SK-N-SH treated with all-trans-retinoic acid at 6 μM for 48 hours (cell line): ENCODE results near the gene TTBK1.

Source experiments
- ATAC-seq: fragments of 200-7000 bp; cut with Tn5 transposase; 3 replicates; pipeline ENCODE4 v1.9.1; 2020; ENCODE audit warnings: mild to moderate bottlenecking, moderate library complexity
- ARNTL ChIP-seq: fragments of 450-650 bp; formaldehyde crosslinking; IDR thresholded peaks from 2 replicates; pipeline ENCODE4 v1.5.0; 2020; ENCODE audit warnings: low read depth, mild to moderate bottlenecking, moderate library complexity, borderline replicate concordance
- BACH2 ChIP-seq: fragments of 250-450 bp; sonication (Bioruptor Pico); IDR thresholded peaks from 2 replicates; pipeline ENCODE4 v1.9.0; 2021; ENCODE audit warnings: mild to moderate bottlenecking, borderline replicate concordance
- ESRRG ChIP-seq: fragments of 250-450 bp; sonication (Bioruptor Pico); IDR thresholded peaks from 2 replicates; pipeline ENCODE4 v1.6.1; 2021; ENCODE audit warnings: mild to moderate bottlenecking
- GLIS3 ChIP-seq: fragments of 250-450 bp; sonication (Bioruptor Pico); IDR thresholded peaks from 2 replicates; pipeline ENCODE4 v1.5.0; 2020; ENCODE audit warnings: mild to moderate bottlenecking, moderate library complexity
- ISL1 ChIP-seq: fragments of 250-450 bp; sonication (Bioruptor Pico); IDR thresholded peaks from 2 replicates; pipeline ENCODE4 v2.1.2; 2022; ENCODE audit warnings: mild to moderate bottlenecking, moderate library complexity
- OSR1 ChIP-seq: fragments of 250-450 bp; sonication (Bioruptor Pico); IDR thresholded peaks from 2 replicates; pipeline ENCODE4 v1.8.0; 2022; ENCODE audit warnings: moderate library complexity, mild to moderate bottlenecking, inconsistent platforms
- SNAI2 ChIP-seq: fragments of 250-450 bp; sonication (Bioruptor Pico); IDR thresholded peaks from 2 replicates; pipeline ENCODE4 v1.5.0; 2020; ENCODE audit warnings: mild to moderate bottlenecking, moderate library complexity
- TOX ChIP-seq: fragments of 250-450 bp; sonication (Bioruptor Pico); IDR thresholded peaks from 2 replicates; pipeline ENCODE4 v1.8.0; 2021; ENCODE audit warnings: mild to moderate bottlenecking, moderate library complexity, borderline replicate concordance
- TSHZ2 ChIP-seq: fragments of 250-450 bp; sonication (Bioruptor Pico); IDR thresholded peaks from 2 replicates; pipeline ENCODE4 v1.5.0; 2020; ENCODE audit warnings: mild to moderate bottlenecking, moderate library complexity
- ZC3H10 ChIP-seq: fragments of 250-450 bp; sonication (Bioruptor Pico); IDR thresholded peaks from 2 replicates; pipeline ENCODE4 v1.5.1; 2021; ENCODE audit warnings: mild to moderate bottlenecking, moderate library complexity
- ZFP3 ChIP-seq: fragments of 250-450 bp; sonication (Bioruptor Pico); IDR thresholded peaks from 2 replicates; pipeline ENCODE4 v1.5.0; 2020; ENCODE audit warnings: mild to moderate bottlenecking, moderate library complexity
- ZNF565 ChIP-seq: fragments of 450-650 bp; formaldehyde crosslinking; conservative IDR thresholded peaks from 2 replicates; pipeline ENCODE4 v1.5.0; 2020; ENCODE audit warnings: low read depth, mild to moderate bottlenecking, moderate library complexity
- ZNF70 ChIP-seq: fragments of 450-650 bp; formaldehyde crosslinking; IDR thresholded peaks from 2 replicates; pipeline ENCODE4 v1.5.0; 2020; ENCODE audit warnings: mild to moderate bottlenecking, moderate library complexity
- ZNF8 ChIP-seq: fragments of 450-650 bp; formaldehyde crosslinking; IDR thresholded peaks from 2 replicates; pipeline ENCODE4 v1.5.0; 2020; ENCODE audit warnings: mild to moderate bottlenecking, moderate library complexity
- TF ChIP-seq, protein P1 (sequence below): fragments of 250-450 bp; sonication (Bioruptor Pico); IDR thresholded peaks from 2 replicates; pipeline ENCODE4 v1.5.1; 2021; ENCODE audit warnings: mild to moderate bottlenecking, moderate library complexity
- TF ChIP-seq, protein P2 (sequence below): fragments of 250-450 bp; sonication (Bioruptor Pico); IDR thresholded peaks from 2 replicates; pipeline ENCODE4 v1.5.1; 2020; ENCODE audit warnings: low read depth, mild to moderate bottlenecking, moderate library complexity
- TF ChIP-seq, protein P3 (sequence below): fragments of 250-450 bp; sonication (Bioruptor Pico); IDR thresholded peaks from 2 replicates; pipeline ENCODE4 v1.8.0; 2020; ENCODE audit warnings: mild to moderate bottlenecking, moderate library complexity, borderline replicate concordance

TTBK1 gene

DNA sequence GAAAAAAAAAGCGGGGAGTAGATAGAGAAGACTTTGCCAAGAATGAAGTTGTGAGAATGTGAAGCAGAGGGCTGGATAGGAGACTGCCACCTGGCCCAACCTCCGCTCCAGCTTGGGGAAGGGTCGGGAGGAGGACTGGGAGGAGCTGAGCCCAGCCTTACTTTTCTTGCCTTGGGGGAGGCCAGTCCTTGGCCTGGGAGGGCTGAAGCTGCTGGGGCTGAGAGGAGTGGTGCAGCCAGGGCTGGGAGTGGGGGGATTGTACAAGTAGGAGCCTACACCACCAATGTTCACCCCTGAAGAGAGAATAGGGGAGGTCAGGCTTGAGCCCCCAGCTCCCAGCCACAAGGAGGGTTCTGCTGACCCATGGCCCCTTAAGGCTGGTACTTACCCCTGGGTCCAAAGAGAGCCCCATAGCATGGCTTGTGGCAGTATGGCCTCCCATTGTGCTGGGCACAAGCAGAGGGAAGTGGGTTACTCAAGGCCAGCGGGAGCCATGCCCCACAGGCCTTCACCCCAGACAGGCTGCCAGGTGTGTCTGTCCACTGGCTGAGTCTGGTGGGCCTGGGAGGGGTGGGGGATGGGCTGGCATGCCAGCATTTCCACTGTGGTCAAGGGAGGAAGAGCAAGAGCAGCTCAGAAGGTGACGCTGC lies 64.3 kb downstream of the TTBK1 start:
- no peak for ATAC-seq
- no peak for TF ChIP-seq TOX (CRISPR knock-in tag)
- no peak for TF ChIP-seq OSR1
- no peak for TF ChIP-seq TSHZ2 (CRISPR knock-in tag)
- TF ChIP-seq ZNF8 (CRISPR knock-in tag) = no peak
- no peak for TF ChIP-seq ESRRG
- TF ChIP-seq, protein P1, sequence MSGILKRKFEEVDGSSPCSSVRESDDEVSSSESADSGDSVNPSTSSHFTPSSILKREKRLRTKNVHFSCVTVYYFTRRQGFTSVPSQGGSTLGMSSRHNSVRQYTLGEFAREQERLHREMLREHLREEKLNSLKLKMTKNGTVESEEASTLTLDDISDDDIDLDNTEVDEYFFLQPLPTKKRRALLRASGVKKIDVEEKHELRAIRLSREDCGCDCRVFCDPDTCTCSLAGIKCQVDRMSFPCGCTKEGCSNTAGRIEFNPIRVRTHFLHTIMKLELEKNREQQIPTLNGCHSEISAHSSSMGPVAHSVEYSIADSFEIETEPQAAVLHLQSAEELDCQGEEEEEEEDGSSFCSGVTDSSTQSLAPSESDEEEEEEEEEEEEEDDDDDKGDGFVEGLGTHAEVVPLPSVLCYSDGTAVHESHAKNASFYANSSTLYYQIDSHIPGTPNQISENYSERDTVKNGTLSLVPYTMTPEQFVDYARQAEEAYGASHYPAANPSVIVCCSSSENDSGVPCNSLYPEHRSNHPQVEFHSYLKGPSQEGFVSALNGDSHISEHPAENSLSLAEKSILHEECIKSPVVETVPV (CRISPR knock-in tag) = no peak
- no peak for TF ChIP-seq ZC3H10 (CRISPR knock-in tag)
- no peak for TF ChIP-seq ISL1 (CRISPR knock-in tag)
- no peak for TF ChIP-seq ZFP3
- no peak for TF ChIP-seq ARNTL (CRISPR knock-in tag)
- TF ChIP-seq, protein P2, sequence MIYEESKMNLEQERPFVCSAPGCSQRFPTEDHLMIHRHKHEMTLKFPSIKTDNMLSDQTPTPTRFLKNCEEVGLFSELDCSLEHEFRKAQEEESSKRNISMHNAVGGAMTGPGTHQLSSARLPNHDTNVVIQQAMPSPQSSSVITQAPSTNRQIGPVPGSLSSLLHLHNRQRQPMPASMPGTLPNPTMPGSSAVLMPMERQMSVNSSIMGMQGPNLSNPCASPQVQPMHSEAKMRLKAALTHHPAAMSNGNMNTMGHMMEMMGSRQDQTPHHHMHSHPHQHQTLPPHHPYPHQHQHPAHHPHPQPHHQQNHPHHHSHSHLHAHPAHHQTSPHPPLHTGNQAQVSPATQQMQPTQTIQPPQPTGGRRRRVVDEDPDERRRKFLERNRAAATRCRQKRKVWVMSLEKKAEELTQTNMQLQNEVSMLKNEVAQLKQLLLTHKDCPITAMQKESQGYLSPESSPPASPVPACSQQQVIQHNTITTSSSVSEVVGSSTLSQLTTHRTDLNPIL (CRISPR knock-in tag) = no peak
- no peak for TF ChIP-seq BACH2 (CRISPR knock-in tag)
- no peak for TF ChIP-seq ZNF565
- no peak for TF ChIP-seq SNAI2 (CRISPR knock-in tag)
- TF ChIP-seq, protein P3, sequence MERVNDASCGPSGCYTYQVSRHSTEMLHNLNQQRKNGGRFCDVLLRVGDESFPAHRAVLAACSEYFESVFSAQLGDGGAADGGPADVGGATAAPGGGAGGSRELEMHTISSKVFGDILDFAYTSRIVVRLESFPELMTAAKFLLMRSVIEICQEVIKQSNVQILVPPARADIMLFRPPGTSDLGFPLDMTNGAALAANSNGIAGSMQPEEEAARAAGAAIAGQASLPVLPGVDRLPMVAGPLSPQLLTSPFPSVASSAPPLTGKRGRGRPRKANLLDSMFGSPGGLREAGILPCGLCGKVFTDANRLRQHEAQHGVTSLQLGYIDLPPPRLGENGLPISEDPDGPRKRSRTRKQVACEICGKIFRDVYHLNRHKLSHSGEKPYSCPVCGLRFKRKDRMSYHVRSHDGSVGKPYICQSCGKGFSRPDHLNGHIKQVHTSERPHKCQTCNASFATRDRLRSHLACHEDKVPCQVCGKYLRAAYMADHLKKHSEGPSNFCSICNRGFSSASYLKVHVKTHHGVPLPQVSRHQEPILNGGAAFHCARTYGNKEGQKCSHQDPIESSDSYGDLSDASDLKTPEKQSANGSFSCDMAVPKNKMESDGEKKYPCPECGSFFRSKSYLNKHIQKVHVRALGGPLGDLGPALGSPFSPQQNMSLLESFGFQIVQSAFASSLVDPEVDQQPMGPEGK (CRISPR knock-in tag) = no peak
- no peak for TF ChIP-seq ZNF70 (CRISPR knock-in tag)

DNA sequence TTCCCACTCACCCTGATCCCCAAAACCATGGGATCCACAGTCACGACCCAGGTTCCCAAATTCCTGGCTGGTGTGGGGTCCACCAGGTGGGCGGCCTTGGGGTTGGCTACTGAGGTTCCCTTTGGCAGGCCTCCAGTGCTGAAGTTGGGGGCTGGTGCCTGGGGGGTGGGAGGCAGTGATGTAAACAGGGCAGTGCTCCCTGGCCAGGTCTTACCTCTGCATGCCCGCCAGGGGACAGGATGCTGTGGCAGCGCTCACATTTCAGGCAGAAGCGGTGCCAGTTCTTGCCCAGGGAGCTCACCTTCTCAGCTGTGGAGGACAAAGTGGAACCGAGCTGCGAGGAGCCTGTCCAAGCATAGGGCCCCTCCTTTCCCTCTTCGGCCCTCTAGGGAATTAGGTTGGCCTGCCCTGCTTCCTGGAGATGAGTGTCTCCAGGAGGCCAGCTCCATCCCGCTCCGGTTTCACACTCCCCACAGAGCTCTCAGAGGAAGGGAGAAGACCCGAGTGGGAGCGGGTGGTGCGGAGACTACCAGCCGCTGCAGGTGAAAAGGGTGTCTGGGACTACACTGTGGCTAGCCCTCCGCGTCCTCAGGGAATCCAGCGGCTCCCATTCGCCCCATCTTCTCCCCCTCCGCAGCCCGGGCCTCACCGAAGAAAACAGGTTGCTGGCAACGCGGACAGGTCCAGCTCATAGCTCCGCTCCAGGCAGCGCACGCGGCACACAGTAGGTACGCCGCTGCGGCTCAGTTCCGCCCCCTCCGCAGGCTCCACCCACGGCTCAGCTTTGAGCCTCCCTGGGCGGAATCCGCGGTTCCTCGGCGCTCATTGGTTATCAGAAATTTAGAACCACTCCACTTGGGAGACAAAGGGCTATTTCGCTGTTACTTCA lies 65.1 kb downstream of the TTBK1 start, which contains the start of gene CRIP3:
Gene CRIP3, minus strand, starts transcription at position 726 of the 889 bp plus-strand sequence. Its CDS starts 34 bp downstream, at position 692.
- no peak for TF ChIP-seq ZNF8 (CRISPR knock-in tag)
- TF ChIP-seq, protein P1 (CRISPR knock-in tag) = no peak
- no peak for TF ChIP-seq ESRRG
- TF ChIP-seq ZNF70 (CRISPR knock-in tag) = no peak
- no peak for ATAC-seq

DNA sequence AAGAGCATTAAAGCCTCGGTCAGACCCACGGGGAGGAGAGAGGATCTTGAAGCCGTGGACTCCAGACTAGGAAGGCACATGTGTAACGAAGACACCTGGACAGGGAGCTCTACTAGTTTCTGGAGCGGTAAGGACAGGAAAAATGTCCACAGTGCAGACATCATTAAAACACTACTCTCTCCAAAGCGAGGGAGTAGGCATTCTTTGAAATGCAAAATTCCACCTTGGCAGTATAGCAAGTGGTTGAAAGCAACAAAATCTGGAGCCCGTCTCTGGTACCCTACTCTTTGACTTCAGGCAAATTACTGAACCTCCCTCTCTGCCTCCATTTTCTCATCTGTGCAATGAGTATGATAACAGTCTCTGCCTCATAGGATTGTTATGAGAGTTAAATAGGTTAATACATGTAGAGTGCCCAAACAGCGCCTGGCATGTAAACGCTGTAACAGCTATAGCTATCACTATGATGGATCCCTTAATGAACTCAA lies 65.8 kb downstream of the TTBK1 start:
- no peak for TF ChIP-seq ZNF70 (CRISPR knock-in tag)
- no peak for TF ChIP-seq SNAI2 (CRISPR knock-in tag)
- no peak for TF ChIP-seq GLIS3 (CRISPR knock-in tag)
- TF ChIP-seq, protein P2 (CRISPR knock-in tag) = no peak
- TF ChIP-seq ZNF565 = no peak
- no peak for TF ChIP-seq OSR1
- TF ChIP-seq, protein P1 (CRISPR knock-in tag) = no peak
- ATAC-seq = no peak
